GM12878 (cell line): ENCODE results near the gene HNRNPA2B1. TPM values are rescaled to one million over a fixed set of nuclear protein-coding genes. Genes with fewer than 3 reads are reported as not detected.

Experiments
- ATAC-seq: fragments of 200-7000 bp; cut with Tn5 transposase; 3 replicates; pipeline ENCODE4 v1.9.1; 2020; ENCODE audit warnings: mild to moderate bottlenecking, moderate library complexity
- BruUV-seq: library from RNA; stranded (reverse); fragments of 400-500 nt; replicated peaks from 2 replicates; lab custom pipeline; 2021; lab: Mats Ljungman, UMichigan
- CTCF ChIA-PET: fragments of 300-600 bp; sonication (Branson Sonifier 250); formaldehyde crosslinking; extraction: SDS; loops from one replicate; lab custom pipeline; 2021; ENCODE audit warnings: inconsistent platforms; lab: Yijun Ruan, JAX
- POLR2A ChIA-PET: fragments of 350-600 bp; formaldehyde crosslinking; extraction: SDS; loops from one replicate; lab custom pipeline; 2021; ENCODE audit warnings: inconsistent platforms; lab: Charles Lee
- RAD21 ChIA-PET: fragments of 300-600 bp; sonication (Branson Sonifier 250); formaldehyde crosslinking; loops from one replicate; lab custom pipeline; 2023; ENCODE audit warnings: antibody characterized with exemption; ENCODE audit not compliant: unreplicated experiment; lab: Charles Lee
- SMC1A ChIA-PET: fragments of 300-600 bp; sonication (Branson Sonifier 250); formaldehyde crosslinking; loops from one replicate; lab custom pipeline; 2023; ENCODE audit not compliant: unreplicated experiment, uncharacterized antibody; lab: Charles Lee
- DNase-seq: peaks from one replicate; pipeline ENCODE4 v3.0.0-alpha.2; 2011; ENCODE audit warnings: low read depth, low spot score
- FAIRE-seq: peaks from 3 replicates; lab custom pipeline; 2011; peaks lifted over from hg19 to GRCh38; lab: Jason Lieb, UNC
- H2AFZ ChIP-seq: 2 replicates; pipeline ENCODE4 v1.6.0; 2011; ENCODE audit warnings: low read depth, low read length, control low read depth; ENCODE audit not compliant: control insufficient read depth
- H3K27ac ChIP-seq: 2 replicates; pipeline ENCODE4 v1.5.1; 2011; ENCODE audit warnings: control low read depth; ENCODE audit not compliant: control insufficient read depth, insufficient read depth
- H3K27me3 ChIP-seq, 2 experiments: replicated peaks in 1 of 2; 2 replicates each; pipeline versions ENCODE4 v1.6.0 to v1.6.1; 2011; ENCODE audit warnings: low read length in 1 of 2; ENCODE audit not compliant: control insufficient read depth in 2 of 2, insufficient read depth in 2 of 2
- H3K36me3 ChIP-seq, 2 experiments: 2 replicates each; pipeline ENCODE4 v1.5.1; 2011; ENCODE audit warnings: low read length in 1 of 2; ENCODE audit not compliant: control insufficient read depth in 2 of 2, insufficient read depth in 2 of 2
- H3K4me1 ChIP-seq: 2 replicates; pipeline ENCODE4 v1.6.1; 2011; ENCODE audit warnings: mild to moderate bottlenecking, low read length, moderate library complexity, mixed read lengths; ENCODE audit not compliant: control insufficient read depth, insufficient read depth
- H3K4me2 ChIP-seq: 2 replicates; pipeline ENCODE4 v1.6.0; 2011; ENCODE audit warnings: control low read depth; ENCODE audit not compliant: control insufficient read depth, insufficient read depth
- H3K4me3 ChIP-seq: fragments of 200-600 bp; sonication (generic); 2 replicates; pipeline ENCODE4 v1.5.1; 2016
- H3K79me2 ChIP-seq: 2 replicates; pipeline ENCODE4 v1.6.0; 2011; ENCODE audit warnings: low read length; ENCODE audit not compliant: control insufficient read depth, insufficient read depth
- H3K9ac ChIP-seq: 2 replicates; pipeline ENCODE4 v1.8.0; 2011; ENCODE audit warnings: low read length, control low read depth, mixed read lengths; ENCODE audit not compliant: control insufficient read depth, insufficient read depth
- H3K9me3 ChIP-seq: replicated peaks from 3 replicates; pipeline ENCODE4 v1.5.1; 2011; ENCODE audit warnings: mild to moderate bottlenecking, low read length; ENCODE audit not compliant: control insufficient read depth, insufficient read depth
- H4K20me1 ChIP-seq: 2 replicates; pipeline ENCODE4 v1.6.0; 2011; ENCODE audit not compliant: control insufficient read depth, insufficient read depth
- CHD1 ChIP-seq: IDR thresholded peaks from 2 replicates; pipeline ENCODE4 v1.6.1; 2012; ENCODE audit warnings: low read depth, low read length, improper control_type of control experiment
- GABPA ChIP-seq: IDR thresholded peaks from 2 replicates; pipeline ENCODE4 v1.6.1; 2014; ENCODE audit warnings: antibody characterized with exemption, low read depth, mild to moderate bottlenecking, inconsistent platforms
- GATAD2B ChIP-seq: fragments of 450-650 bp; conservative IDR thresholded peaks from 2 replicates; pipeline ENCODE4 v1.6.1; 2017; ENCODE audit warnings: low read depth, mild to moderate bottlenecking, moderate library complexity
- MXI1 ChIP-seq: fragments of 150-350 bp; IDR thresholded peaks from 2 replicates; pipeline ENCODE4 v1.6.1; 2011; ENCODE audit warnings: low read depth, mild to moderate bottlenecking, inconsistent platforms, low read length, improper control_type of control experiment
- MYC ChIP-seq: IDR thresholded peaks from 2 replicates; pipeline ENCODE4 v1.6.1; 2011; ENCODE audit warnings: mild to moderate bottlenecking, low read length, moderate library complexity, inconsistent platforms; ENCODE audit not compliant: insufficient read depth, insufficient replicate concordance, insufficient read length, severe bottlenecking
- SMAD5 ChIP-seq: IDR thresholded peaks from 2 replicates; pipeline ENCODE4 v1.6.1; 2016; ENCODE audit warnings: antibody characterized with exemption, low read depth
- SMC3 ChIP-seq: IDR thresholded peaks from 2 replicates; pipeline ENCODE4 v1.6.1; 2011; ENCODE audit warnings: low read length, improper control_type of control experiment, borderline replicate concordance
- SPI1 ChIP-seq: IDR thresholded peaks from 2 replicates; pipeline ENCODE4 v1.6.1; 2011; ENCODE audit warnings: low read depth, mild to moderate bottlenecking, low read length, moderate library complexity, borderline replicate concordance; ENCODE audit not compliant: insufficient read depth
- TAF1 ChIP-seq: IDR thresholded peaks from 2 replicates; pipeline ENCODE4 v1.6.1; 2011; ENCODE audit warnings: mild to moderate bottlenecking, low read depth, low read length, borderline replicate concordance
- ZBED1 ChIP-seq: IDR thresholded peaks from 2 replicates; pipeline ENCODE4 v1.6.1; 2016; ENCODE audit warnings: borderline replicate concordance
- WGBS: methylation state at CpG from one replicate; pipeline ENCODE4 v1.1.6; 2016; ENCODE audit warnings: low lambda C conversion rate; ENCODE audit not compliant: insufficient replicate concordance, insufficient coverage; ENCODE audit errors: missing lambda C conversion rate; 5-methylcytosine and 5-hydroxymethylcytosine counted together
- in situ Hi-C: fragments of 300-500 bp; cut with MboI; formaldehyde crosslinking; loops from 9 replicates; pipeline ENCODE4 v1.14.3; 2018; ENCODE audit warnings: mixed read lengths
- intact Hi-C: fragments of 100-400 bp; cut with micrococcal nuclease; formaldehyde crosslinking; loops from one replicate; pipeline ENCODE4 v1.14.2; 2022; ENCODE audit not compliant: unreplicated experiment
- polyA plus RNA-seq, 11 experiments: library from polyadenylated mRNA; depleted of rRNA in 4 of 11; unstranded in 6 of 11; stranded (reverse) in 5 of 11; fragments of >200 nt; fragmentation: Nextera tagmentation in 4 of 11; fragmentation: Illumina TruSeq in 1 of 11; extraction: Ambion mirVana in 4 of 11; extraction: Trizol in 1 of 11; gene quantifications; 1 replicate in 1 of 11; 2 replicates in 10 of 11; pipeline versions ENCODE4 v1.2.1 to v1.2.3, GENCODE V29; 2011 to 2016; ENCODE audit warnings: inconsistent platforms in 2 of 11, missing spikeins in 2 of 11, low read depth in 1 of 11
- total RNA-seq, 4 experiments: library from RNA; depleted of rRNA in 3 of 4; stranded (reverse); fragments of >200 nt in 3 of 4; fragmentation: Illumina TruSeq in 1 of 4; extraction: Trizol in 1 of 4; gene quantifications; 2 replicates each; pipeline versions ENCODE4 v1.2.1 to v1.2.3, GENCODE V29; 2013 to 2021
- TF ChIP-seq, protein P1 (sequence below): fragments of 150-350 bp; IDR thresholded peaks from 2 replicates; pipeline ENCODE4 v1.6.1; 2016; ENCODE audit warnings: low read depth, low read length
- TF ChIP-seq, protein P2 (sequence below): fragments of 450-650 bp; IDR thresholded peaks from 2 replicates; pipeline ENCODE4 v1.6.1; 2017; ENCODE audit warnings: mild to moderate bottlenecking, moderate library complexity
- TF ChIP-seq, protein P3 (sequence below): IDR thresholded peaks from 2 replicates; pipeline ENCODE4 v1.6.1; 2011; ENCODE audit warnings: borderline replicate concordance, low read depth, mild to moderate bottlenecking, moderate library complexity, low read length; ENCODE audit not compliant: insufficient read depth, poor library complexity, severe bottlenecking

Gene HNRNPA2B1
- total and polyA plus RNA-seq, 10 of the 15 experiments (the other 5 are each of a cell fraction or from before 2014, with no cell fraction given), result 295 to 1,396 (median 932) TPM

DNA sequence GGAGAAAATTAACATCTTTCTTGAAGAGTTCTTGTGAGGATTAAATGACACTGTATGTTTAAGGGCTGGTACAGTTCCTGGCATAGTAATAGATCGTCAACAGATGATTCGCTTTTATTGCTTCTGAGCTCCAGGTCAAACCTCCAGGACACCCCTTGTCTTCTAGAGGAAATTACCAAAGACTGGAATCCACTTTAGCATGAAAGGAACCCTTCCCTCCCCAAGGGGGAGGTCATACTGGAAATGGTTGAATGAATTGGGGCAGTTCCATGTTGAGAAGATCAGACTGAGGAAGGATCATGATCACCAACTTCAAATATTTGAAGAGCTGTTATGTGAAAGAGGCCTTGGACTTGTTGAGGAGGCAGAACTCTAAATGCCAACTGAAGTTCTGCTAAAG lies 39.6 kb downstream of the HNRNPA2B1 start (continued):
- TF ChIP-seq, protein P1, sequence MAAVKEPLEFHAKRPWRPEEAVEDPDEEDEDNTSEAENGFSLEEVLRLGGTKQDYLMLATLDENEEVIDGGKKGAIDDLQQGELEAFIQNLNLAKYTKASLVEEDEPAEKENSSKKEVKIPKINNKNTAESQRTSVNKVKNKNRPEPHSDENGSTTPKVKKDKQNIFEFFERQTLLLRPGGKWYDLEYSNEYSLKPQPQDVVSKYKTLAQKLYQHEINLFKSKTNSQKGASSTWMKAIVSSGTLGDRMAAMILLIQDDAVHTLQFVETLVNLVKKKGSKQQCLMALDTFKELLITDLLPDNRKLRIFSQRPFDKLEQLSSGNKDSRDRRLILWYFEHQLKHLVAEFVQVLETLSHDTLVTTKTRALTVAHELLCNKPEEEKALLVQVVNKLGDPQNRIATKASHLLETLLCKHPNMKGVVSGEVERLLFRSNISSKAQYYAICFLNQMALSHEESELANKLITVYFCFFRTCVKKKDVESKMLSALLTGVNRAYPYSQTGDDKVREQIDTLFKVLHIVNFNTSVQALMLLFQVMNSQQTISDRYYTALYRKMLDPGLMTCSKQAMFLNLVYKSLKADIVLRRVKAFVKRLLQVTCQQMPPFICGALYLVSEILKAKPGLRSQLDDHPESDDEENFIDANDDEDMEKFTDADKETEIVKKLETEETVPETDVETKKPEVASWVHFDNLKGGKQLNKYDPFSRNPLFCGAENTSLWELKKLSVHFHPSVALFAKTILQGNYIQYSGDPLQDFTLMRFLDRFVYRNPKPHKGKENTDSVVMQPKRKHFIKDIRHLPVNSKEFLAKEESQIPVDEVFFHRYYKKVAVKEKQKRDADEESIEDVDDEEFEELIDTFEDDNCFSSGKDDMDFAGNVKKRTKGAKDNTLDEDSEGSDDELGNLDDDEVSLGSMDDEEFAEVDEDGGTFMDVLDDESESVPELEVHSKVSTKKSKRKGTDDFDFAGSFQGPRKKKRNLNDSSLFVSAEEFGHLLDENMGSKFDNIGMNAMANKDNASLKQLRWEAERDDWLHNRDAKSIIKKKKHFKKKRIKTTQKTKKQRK, result no peak
- TF ChIP-seq TAF1 (no peak), MYC (no peak)
- TF ChIP-seq, all 136 proteins: peak for 0

DNA sequence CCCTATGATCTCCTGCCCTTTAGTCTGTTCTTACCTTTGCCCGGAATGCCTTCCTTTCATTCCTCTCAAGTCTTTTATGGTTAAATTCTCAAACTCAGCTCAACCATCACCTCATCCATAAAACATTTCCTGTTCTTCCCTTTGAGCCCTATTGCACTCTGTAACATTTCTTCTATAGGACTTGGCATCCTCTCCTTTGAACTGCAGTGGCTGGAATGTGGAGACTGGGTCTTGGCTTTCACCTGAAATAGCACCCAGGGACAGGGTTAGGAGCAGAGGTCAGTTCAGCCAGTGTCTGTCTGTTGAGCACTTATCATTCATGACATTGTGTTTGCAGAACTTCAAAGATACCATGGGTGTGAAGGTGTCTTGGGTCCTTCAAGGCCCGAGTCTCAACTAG lies 41.3 kb downstream of the HNRNPA2B1 start:
- Histone ChIP-seq H3K9ac (no peak overlapping the region), H3K79me2 (peaks cover 81% of the 10 kb centered on the region), H3K27ac (peak overlapping the region; percentile 88), H4K20me1 (no peaks in the 10 kb centered on the region; the same call in 1 of the 2 replicates), H3K36me3 (no peaks in the 10 kb centered on the region; a peak in 1 of 4 replicates), H3K4me1 (peaks cover 41% of the 10 kb centered on the region), H3K4me3 (0 out of 2 replicates have a peak overlapping the region, but pooled peaks have one; percentile 55), H3K4me2 (peak overlapping the region; percentile 98), H3K9me3 (no peaks in the 10 kb centered on the region), H3K27me3 (no peaks in the 10 kb centered on the region), H2AFZ (no peak overlapping the region)
- POLR2A ChIA-PET, result interaction anchor here (5.7 to 10.1 kb wide), 2 partner anchors 7 to 38 kb away, joined by 111 to 206 read pairs; partner anchors contain the start of genes CBX3 and HNRNPA2B1
- ATAC-seq, result no peak
- RAD21 ChIA-PET, result interaction anchor here (6.2 to 9.0 kb wide), 2 partner anchors 8 to 37 kb away, joined by 74 to 164 read pairs; partner anchors contain the start of genes CBX3 and HNRNPA2B1
- WGBS, result 93% methylated on average over 2 of the region's 2 CpGs
- in situ Hi-C loops (no loop called here), intact Hi-C loops (loop anchor here (5.0 kb wide), 1 partner anchor 192 kb away; no protein-coding TSS in a partner anchor)
- SMC1A ChIA-PET, result interaction anchor here (0.8 to 9.3 kb wide), 6 partner anchors 8 to 189 kb away, joined by 3 to 198 read pairs (median 10); partner anchors contain the start of genes CBX3 and HNRNPA2B1
- no peak for DNase-seq
- no TSS peak for BruUV-seq
- CTCF ChIA-PET, result interaction anchor here (1.4 to 5.6 kb wide), 4 partner anchors 33 to 211 kb away, joined by 5 to 104 read pairs (median 23); partner anchors contain the start of gene HNRNPA2B1
- no peak for FAIRE-seq
- TF ChIP-seq GABPA (no peak), GATAD2B (no peak), MXI1 (no peak), SMC3 (no peak), ZBED1 (no peak), SMAD5 (no peak), SPI1 (no peak), CHD1 (no peak)
- TF ChIP-seq, protein P2, sequence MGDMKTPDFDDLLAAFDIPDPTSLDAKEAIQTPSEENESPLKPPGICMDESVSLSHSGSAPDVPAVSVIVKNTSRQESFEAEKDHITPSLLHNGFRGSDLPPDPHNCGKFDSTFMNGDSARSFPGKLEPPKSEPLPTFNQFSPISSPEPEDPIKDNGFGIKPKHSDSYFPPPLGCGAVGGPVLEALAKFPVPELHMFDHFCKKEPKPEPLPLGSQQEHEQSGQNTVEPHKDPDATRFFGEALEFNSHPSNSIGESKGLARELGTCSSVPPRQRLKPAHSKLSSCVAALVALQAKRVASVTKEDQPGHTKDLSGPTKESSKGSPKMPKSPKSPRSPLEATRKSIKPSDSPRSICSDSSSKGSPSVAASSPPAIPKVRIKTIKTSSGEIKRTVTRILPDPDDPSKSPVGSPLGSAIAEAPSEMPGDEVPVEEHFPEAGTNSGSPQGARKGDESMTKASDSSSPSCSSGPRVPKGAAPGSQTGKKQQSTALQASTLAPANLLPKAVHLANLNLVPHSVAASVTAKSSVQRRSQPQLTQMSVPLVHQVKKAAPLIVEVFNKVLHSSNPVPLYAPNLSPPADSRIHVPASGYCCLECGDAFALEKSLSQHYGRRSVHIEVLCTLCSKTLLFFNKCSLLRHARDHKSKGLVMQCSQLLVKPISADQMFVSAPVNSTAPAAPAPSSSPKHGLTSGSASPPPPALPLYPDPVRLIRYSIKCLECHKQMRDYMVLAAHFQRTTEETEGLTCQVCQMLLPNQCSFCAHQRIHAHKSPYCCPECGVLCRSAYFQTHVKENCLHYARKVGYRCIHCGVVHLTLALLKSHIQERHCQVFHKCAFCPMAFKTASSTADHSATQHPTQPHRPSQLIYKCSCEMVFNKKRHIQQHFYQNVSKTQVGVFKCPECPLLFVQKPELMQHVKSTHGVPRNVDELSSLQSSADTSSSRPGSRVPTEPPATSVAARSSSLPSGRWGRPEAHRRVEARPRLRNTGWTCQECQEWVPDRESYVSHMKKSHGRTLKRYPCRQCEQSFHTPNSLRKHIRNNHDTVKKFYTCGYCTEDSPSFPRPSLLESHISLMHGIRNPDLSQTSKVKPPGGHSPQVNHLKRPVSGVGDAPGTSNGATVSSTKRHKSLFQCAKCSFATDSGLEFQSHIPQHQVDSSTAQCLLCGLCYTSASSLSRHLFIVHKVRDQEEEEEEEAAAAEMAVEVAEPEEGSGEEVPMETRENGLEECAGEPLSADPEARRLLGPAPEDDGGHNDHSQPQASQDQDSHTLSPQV, result no peak
- TF ChIP-seq, protein P3, sequence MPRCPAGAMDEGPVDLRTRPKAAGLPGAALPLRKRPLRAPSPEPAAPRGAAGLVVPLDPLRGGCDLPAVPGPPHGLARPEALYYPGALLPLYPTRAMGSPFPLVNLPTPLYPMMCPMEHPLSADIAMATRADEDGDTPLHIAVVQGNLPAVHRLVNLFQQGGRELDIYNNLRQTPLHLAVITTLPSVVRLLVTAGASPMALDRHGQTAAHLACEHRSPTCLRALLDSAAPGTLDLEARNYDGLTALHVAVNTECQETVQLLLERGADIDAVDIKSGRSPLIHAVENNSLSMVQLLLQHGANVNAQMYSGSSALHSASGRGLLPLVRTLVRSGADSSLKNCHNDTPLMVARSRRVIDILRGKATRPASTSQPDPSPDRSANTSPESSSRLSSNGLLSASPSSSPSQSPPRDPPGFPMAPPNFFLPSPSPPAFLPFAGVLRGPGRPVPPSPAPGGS, result no peak
